Body of pancreas (tissue), 4 donors: Measurements from ENCODE around the gene ATP2B2.

Experiments used
- CTCF ChIP-seq, 7 experiments: fragments of 450-650 bp in 4 of 7; fragments of 200-600 bp in 3 of 7; sonication (generic) in 3 of 7; IDR thresholded peaks; one replicate each; pipeline ENCODE4 v1.5.1; 2016 to 2019; ENCODE audit warnings: antibody characterized with exemption in 7 of 7
- POLR2A ChIP-seq, 3 donors: fragments of 450-650 bp; IDR thresholded peaks; one replicate each; pipeline ENCODE4 v1.6.1; 2016; ENCODE audit warnings: antibody characterized with exemption in 3 of 3, mild to moderate bottlenecking in 2 of 3

GRCh38 chr3:10547841-10548783, 42.7 kb upstream of the ATP2B2 start:
- TF ChIP-seq CTCF (IDR thresholded peaks at IDR 0.05) (no peak), POLR2A (IDR thresholded peaks at IDR 0.05) (no peak)
